ENCODE measurements around the gene FHIP1B.

- no peak for TF ChIP-seq REST (IDR thresholded peaks at IDR 0.05; ENCODE audit: insufficient read depth in 1 of 2, low read depth in 2 of 2, low read length in 2 of 2)
- TF ChIP-seq TAF1 (IDR thresholded peaks at IDR 0.05; ENCODE audit: borderline replicate concordance, insufficient read depth, low read length), result no peak
- TF ChIP-seq POLR2AphosphoS5 (IDR thresholded peaks at IDR 0.05; ENCODE audit: low read depth, low read length), result no peak
- TF ChIP-seq SIN3A (IDR thresholded peaks at IDR 0.05; ENCODE audit: borderline replicate concordance, insufficient read depth, low read length), result no peak
- TF ChIP-seq FOXP2 (optimal IDR thresholded peaks at IDR 0.05; ENCODE audit: borderline replicate concordance, extremely low read depth, extremely low read length, insufficient read depth), result no peak
These were observed 33.5 kb downstream of the FHIP1B start for GRCh38 chr11:6200975-6201374.

Measured in PFSK-1 (cell line).